ENCODE results near the gene SPRY4.
"Not testable (repeated sequence)": the region's sequence is repeated elsewhere in the genome, so short reads cannot be mapped to it uniquely, and the experiment has no call there.

SPRY4 gene

DNA sequence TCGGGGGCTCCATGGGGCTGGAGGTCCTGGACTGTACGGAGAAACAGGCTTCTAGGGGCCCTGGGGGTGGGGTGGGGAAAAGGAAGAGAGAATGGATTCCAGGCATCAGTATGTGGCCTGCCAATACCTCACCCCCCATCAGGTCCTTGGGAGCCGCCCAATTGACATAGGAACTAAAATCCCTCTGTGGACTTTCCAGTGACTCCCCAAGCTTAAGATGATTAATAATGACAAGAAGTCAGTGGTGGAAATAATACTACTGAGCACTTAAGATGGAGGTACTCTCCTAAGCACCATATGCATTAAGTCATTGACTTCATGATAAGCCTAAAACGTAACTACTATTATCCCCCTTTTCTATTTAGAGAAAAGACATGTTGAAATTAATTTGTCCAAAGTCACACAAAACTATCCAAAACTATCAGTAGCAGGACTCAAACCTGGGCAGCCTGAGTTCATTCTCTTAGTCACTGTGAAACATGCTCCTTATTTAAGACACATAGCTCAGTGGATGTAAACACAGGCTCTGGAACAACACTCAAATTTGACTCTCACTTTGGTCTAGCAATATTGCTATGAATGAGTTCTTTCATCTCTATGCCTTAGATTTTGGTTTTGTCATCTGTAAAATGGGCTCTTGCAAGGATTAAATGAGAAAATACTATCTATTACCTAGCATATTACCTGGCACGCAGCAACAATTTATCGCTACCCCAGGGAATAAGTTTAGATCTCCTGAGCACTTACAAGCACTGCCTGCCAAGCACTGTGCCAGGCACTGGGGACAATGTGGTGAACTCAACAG lies 9.5 kb downstream of the SPRY4 start:
- DNase-seq (ENCODE audit: low spot score) = no peak
- no peak for FAIRE-seq

DNA sequence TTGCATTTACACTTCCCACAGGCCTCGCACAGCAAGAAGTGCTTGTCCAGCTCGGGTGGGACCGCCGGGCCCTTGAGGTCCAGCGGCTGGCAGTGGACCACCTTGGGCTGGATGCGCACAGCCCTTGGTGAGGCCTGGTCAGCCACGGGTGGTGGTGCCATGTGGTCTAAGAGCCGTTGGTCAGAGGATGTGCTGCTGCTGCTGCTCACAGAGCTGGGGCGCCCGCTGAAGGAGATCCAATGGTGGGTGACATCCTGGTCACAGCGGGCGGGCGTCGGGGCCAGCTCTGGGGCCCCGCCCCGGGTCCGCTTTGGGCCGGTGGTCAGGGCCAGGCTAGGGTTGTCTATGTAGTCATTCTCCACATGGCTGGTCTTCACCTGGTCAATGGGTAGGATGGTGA lies 10.2 kb downstream of the SPRY4 start:
- FAIRE-seq = no peak
- no peak for DNase-seq (ENCODE audit: low spot score)

- FAIRE-seq (no peak), DNase-seq (ENCODE audit: low spot score) (no peak)
Observed at GRCh38 chr5:142314109-142314508, 10.7 kb downstream of the SPRY4 start.

- FAIRE-seq (no peak), DNase-seq (ENCODE audit: low spot score) (no peak)
Observed at GRCh38 chr5:142313682-142314081, 11.1 kb downstream of the SPRY4 start.

GRCh38 chr5:142313275-142313674 lies 11.5 kb downstream of the SPRY4 start:
- FAIRE-seq = no peak
- no peak for DNase-seq (ENCODE audit: low spot score)

DNA sequence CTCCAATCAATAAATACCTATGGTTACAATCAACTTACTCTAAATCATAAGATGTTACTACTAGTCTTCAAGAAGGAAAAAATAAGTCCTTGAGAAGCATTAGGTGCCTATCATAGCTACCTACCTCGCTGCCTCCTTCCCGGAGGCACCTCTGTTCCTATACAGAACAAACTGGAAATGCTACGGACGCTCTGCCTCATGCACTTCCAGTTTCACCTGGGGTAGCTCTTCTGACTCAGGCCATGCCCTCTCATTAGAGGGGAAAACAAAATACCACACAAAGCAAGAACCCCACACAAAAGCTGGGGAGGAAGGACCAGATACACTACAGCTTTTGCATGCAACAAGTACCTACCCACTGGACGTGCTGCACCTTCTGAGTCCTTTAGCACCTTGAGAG lies 12.4 kb downstream of the SPRY4 start:
- no peak for FAIRE-seq
- DNase-seq (ENCODE audit: low spot score) = no peak

DNA sequence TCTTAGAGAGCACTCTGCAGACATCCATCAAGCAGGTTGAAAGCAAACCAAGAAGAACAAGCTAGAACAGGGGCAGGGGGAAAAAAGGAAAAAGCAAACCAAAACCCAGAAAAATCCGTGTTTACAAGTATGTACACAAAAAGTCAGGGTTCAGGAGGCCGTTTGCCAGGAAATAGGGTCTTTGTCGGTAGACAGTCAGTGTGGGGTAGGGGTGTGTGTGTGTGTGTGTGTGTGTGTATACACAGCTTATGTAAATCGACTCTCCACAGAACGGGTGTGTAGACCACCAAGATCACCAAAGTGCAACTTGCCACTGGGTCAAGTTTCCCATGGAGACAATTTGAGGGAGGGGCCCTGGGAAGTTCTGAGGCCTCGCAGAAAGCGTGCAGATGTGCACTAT lies 13.1 kb downstream of the SPRY4 start:
- FAIRE-seq (no peak), DNase-seq (ENCODE audit: low spot score) (no peak)

DNA sequence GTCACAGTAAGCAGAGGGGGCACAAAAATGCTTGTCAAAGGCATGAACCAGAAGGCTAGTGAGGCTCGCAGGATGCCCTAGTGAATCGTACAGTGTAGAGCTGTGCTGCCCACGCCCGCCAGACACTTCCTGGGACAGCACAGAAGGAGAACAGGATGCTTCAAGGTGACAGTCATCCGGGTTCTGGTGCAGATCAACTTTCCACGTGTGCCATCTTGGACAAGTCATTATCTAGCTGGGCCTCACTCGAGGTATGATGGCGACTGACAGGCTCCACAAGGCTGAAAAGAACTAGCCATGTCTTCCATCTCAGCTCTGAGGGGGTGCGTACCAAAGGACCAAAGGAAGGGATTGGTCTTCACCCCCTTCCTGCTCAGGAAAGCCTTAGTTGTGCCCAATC lies 14.0 kb downstream of the SPRY4 start:
- FAIRE-seq = no peak
- no peak for DNase-seq (ENCODE audit: low spot score)

DNA sequence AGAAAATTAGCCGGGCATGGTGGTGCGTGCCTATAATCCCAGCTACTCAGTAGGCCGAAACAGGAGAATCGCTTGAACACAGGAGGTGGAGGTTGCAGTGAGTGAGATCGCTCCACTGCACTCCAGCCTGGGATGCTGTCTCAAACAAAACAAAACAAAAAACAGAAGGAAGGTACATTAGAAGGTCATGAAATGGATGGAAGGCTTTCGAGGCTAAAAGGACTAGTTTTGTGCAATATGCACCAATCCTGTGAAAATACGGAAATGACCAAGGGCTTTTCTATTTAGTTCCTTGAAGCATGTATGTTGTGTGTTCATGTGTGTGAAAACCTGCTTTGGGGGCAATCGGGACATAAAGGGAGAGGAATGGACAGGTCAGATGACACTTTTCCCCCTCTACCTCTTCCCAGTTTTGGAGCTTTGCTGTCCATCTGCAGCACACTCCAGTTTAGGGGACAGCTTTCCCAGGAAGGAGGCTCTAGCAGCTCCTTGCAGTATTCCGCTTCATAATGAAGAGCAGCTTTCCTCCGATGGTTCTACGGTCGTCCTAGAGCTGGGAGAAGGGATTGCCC lies 15.0 kb downstream of the SPRY4 start:
- DNase-seq (ENCODE audit: low spot score) = no peak
- FAIRE-seq = no peak

- FAIRE-seq = no peak
- DNase-seq (ENCODE audit: low spot score) = no peak
Observed at GRCh38 chr5:142308358-142308757, 16.5 kb downstream of the SPRY4 start.

DNA sequence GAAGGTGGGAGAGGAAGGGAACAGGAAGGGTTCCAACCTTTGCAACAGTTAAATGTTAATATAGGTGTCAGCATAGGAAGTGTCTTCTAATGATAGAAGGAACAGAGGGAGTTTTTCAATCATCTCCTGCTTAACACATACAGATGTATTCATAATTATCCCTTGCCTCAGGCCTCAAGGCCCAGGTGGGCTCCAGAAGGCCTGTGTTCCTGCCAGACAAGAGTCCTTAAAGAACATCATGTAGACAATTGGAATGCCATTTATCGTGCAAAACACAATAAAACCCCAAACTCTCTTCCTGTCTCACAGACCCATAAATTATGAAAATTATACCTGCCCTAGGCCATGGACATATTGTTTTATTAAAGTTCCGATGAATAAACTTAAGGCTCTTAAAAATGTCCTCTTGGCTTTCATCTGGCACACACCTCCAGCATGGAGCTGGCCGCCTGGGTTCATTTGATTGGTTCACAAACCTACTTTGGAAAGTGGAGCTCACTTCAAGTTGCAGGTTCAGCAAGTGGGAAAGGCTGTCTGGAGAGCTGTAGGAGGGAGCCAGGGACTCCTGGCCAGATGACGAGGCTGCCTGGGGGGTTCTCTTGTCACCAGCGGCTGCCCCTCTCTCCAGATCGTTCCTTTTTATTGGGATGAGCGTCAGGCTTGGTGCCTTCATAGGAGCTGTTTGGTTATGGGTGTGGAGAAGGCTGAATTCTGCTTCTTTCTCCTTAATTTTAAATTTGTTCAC lies 17.5 kb downstream of the SPRY4 start:
- FAIRE-seq = no peak
- DNase-seq (ENCODE audit: low spot score) = no peak

GRCh38 chr5:142306077-142306502 lies 18.7 kb downstream of the SPRY4 start:
- no peak for DNase-seq (ENCODE audit: low spot score)

DNA sequence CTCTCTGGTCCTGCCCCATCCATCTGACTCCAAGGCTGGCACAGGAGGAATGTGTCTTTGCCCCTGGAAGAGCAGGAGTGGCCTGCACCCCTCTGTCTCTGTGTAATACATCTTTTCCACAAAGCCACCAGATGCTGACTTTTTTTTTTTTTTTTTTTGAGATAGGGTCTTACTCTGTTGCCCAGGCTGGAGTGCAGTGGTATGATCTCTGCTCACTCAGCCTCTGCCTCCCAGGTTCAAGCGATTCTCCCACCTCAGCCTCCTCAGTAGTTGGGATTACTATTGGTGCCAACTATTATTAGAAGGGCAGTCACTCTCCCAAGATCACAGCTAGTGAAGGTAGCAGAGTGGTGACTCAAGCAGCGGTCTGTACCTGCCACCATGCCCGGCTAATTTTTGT lies 19.6 kb downstream of the SPRY4 start:
- DNase-seq (ENCODE audit: low spot score) (no peak), FAIRE-seq (no peak)

More at GRCh38 chr5:142306077-142306502, 18.7 kb downstream of the SPRY4 start:
- no peak for FAIRE-seq

DNA sequence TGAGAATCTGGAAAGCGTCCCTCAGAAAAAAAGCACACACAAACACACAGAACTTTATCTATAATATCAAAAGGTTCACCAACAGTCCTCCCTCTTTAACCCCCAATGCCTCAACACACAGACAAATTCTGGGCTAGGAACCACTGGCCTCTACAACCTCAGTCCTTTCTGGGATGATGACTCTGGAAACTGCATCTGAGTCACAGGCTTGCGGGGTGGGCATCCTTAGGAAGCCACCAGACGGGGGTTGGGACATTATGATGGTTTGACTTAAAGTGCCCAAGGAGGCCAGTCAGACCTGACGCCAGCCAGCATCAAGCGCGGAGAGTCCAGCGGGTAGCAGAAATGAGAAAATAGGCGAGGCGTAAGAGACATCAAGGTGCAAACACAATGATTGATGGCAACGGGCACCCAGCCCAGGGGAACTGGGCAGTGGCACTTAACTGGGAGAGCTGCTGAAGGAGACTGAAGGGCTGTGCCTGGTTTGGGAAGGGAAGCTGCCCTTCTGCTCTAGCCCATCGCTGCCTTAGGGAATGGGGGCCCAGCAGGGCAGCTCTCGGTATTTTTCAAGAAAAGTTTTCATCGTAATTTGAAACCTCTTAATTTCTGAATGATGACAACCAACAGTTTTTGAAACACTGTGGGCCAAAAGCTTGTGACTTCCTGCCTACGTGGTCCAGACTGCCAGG lies 20.7 kb downstream of the SPRY4 start:
- DNase-seq (ENCODE audit: low spot score) (no peak), FAIRE-seq (no peak)

- DNase-seq (ENCODE audit: low spot score) (no peak), FAIRE-seq (no peak)
Observed at GRCh38 chr5:142303565-142303964, 21.3 kb downstream of the SPRY4 start.

DNA sequence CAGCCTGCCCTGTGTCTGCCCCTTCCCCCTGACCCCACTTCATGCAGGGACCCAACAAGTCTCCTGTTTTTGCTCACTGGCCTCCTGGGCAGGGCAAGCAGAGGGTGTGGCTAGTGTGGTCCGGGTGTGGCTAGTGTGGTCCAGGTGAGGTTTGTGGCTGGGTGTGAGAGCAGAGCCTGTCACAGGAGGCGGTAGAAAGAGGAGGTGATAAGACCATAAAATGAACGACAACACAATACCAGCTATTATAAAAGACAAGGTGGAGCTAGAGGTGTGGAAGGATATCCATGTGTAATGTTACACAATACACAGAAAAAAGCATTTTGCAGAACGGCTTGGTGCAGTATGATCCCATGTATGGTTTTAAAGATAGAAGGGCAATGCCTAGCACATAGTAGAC lies 23.3 kb downstream of the SPRY4 start:
- FAIRE-seq = no peak
- no peak for DNase-seq (ENCODE audit: low spot score)

DNA sequence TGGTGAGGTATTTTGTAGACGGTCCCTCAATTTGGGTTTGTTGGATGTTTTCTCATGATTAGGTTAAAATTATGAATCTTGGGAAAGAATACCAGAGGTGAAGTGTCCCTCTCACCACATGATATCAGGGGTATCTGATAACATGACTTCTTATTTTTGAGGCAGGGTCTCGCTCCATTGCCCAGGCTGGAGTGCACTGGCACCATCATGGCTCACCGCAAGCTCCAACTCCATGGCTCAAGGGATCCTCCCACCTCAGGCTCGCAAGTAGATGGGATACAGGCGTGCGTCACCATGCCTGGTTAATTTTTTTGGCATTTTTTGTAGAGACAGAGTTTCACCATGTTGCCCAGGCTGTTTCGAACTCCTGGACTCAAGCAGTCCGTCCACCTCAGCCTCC lies 24.1 kb downstream of the SPRY4 start:
- FAIRE-seq (no peak), DNase-seq (ENCODE audit: low spot score) (no peak)

DNA sequence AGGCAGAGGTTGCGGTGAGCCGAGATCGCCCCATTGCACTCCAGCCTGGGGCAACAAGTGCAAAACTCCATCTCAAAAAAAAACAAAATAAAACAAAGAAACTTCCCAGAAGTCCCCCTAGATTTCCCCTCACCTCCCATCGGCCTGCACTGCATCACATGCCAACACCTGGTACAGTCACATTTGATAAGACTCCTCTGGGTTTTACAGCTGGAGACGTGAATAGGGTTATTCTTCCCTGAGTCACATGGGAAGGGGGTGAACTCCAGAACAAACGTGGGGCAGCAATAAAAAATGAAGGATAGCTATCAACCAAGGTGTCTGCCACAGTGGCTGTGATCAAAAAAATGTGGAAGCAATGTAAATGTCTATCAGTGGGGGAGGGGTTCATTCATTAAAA lies 26.0 kb downstream of the SPRY4 start:
- FAIRE-seq = no peak

DNA sequence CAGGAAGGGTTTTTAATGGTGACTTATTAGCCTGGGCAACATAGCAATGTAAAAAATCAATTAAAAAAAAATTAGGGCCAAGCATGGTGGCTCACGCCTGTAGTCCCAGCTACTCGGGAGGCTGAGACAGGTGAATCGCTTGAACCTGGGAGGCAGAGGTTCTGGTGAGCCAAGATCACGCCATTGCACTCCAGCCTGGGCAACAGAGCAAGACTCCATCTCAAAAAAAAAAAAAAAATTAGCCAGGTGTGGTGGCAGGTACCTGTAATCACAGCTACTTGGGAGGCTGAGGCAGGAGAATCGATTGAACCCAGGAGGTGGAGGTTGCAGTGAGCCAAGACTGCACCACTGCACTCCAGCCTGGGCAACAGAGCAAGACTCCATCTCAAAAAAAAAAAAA lies 27.0 kb downstream of the SPRY4 start:
- FAIRE-seq = not testable (repeated sequence)

More for the DNA sequence above, 26.0 kb downstream of the SPRY4 start:
- no peak for DNase-seq (ENCODE audit: low spot score)

DNA sequence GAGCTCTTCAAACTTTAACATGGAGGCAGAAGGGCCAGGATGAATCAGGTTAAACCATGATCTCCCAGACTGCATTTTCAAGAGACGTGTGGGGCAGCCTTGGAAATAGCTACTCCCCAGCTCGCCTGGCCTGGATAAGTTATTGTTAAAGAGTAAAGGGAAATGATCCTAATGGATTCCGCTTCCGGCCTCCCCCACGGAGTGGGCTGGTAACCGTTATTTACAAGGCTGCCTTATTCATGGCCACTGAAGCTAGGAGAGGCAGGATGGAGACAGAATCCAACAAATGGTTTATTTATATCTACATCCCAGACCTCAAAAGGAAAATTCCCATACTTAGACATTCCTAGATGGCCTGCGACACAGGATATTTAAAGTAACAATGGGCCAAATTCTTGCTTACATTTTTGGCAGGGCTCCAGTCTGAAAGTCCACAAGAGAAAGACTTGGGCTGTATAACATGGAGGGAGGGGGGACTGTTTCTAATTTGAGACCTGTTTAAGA lies 27.9 kb downstream of the SPRY4 start:
- DNase-seq (ENCODE audit: low spot score) = peak; percentile 11
- FAIRE-seq = no peak

More for the DNA sequence above, 27.0 kb downstream of the SPRY4 start:
- DNase-seq (ENCODE audit: low spot score) = not testable (repeated sequence)
